ENCODE results near the gene NCR1.
"Not testable (repeated sequence)": the region's sequence is repeated elsewhere in the genome, so short reads cannot be mapped to it uniquely, and the experiment has no call there.

Gene NCR1

GRCh38 chr19:54916822-54917221 is 10.9 kb downstream of the NCR1 start:
- no peak overlapping the region for H3K27ac ChIP-seq (ENCODE audit: low read length)
- no peaks in the 10 kb centered on the region for H4K20me1 ChIP-seq (ENCODE audit: insufficient read depth, low read length)
- H3K4me2 ChIP-seq (ENCODE audit: low read length) = peak overlapping the region; percentile 27
- peaks cover 3% of the 10 kb centered on the region for H3K36me3 ChIP-seq (replicated peaks; ENCODE audit: low read depth, low read length)
- no peak overlapping the region for H3K9ac ChIP-seq (ENCODE audit: low read length)
- no peak overlapping the region for H3K4me3 ChIP-seq (ENCODE audit: low read length)
- H3K79me2 ChIP-seq (ENCODE audit: low read length) = no peaks in the 10 kb centered on the region
- H3K9me3 ChIP-seq (ENCODE audit: insufficient read depth, low read length) = no peaks in the 10 kb centered on the region
- TF ChIP-seq EZH2phosphoT487 (IDR thresholded peaks at IDR 0.05; ENCODE audit: low read depth) (no peak), CTCF (IDR thresholded peaks at IDR 0.05; ENCODE audit: low read depth, low read length) (no peak)
- no peaks in the 10 kb centered on the region for H3K27me3 ChIP-seq (ENCODE audit: low read depth, low read length)
- peaks cover 10% of the 10 kb centered on the region for H3K4me1 ChIP-seq (ENCODE audit: low read length)
- peak overlapping the region; percentile 55; the same call in 1 of the 2 replicates for H2AFZ ChIP-seq (ENCODE audit: low read depth, low read length)

- TF ChIP-seq EZH2phosphoT487 (IDR thresholded peaks at IDR 0.05; ENCODE audit: low read depth) = no peak
- no peak for TF ChIP-seq CTCF (IDR thresholded peaks at IDR 0.05; ENCODE audit: low read depth, low read length)
- no peak overlapping the region for H3K4me3 ChIP-seq (ENCODE audit: low read length)
- no peaks in the 10 kb centered on the region for H3K9me3 ChIP-seq (ENCODE audit: insufficient read depth, low read length)
- no peaks in the 10 kb centered on the region for H3K27me3 ChIP-seq (ENCODE audit: low read depth, low read length)
- no peak overlapping the region for H3K4me2 ChIP-seq (ENCODE audit: low read length)
- H3K27ac ChIP-seq (ENCODE audit: low read length) = no peak overlapping the region
- no peak overlapping the region for H2AFZ ChIP-seq (ENCODE audit: low read depth, low read length)
- no peaks in the 10 kb centered on the region for H3K79me2 ChIP-seq (ENCODE audit: low read length)
- peaks cover 3% of the 10 kb centered on the region for H3K36me3 ChIP-seq (replicated peaks; ENCODE audit: low read depth, low read length)
- no peak overlapping the region for H3K9ac ChIP-seq (ENCODE audit: low read length)
- H3K4me1 ChIP-seq (ENCODE audit: low read length) = peaks cover 10% of the 10 kb centered on the region
- no peaks in the 10 kb centered on the region for H4K20me1 ChIP-seq (ENCODE audit: insufficient read depth, low read length)
Measured at GRCh38 chr19:54918499-54918898, 12.6 kb downstream of the NCR1 start.

GRCh38 chr19:54919646-54920563 is 14.0 kb downstream of the NCR1 start:
- H4K20me1 ChIP-seq (ENCODE audit: insufficient read depth, low read length); H3K79me2 ChIP-seq (ENCODE audit: low read length); H2AFZ ChIP-seq (ENCODE audit: low read depth, low read length); H3K27ac ChIP-seq (ENCODE audit: low read length); H3K9me3 ChIP-seq (ENCODE audit: insufficient read depth, low read length); H3K36me3 ChIP-seq (replicated peaks; ENCODE audit: low read depth, low read length); H3K4me3 ChIP-seq (ENCODE audit: low read length); H3K27me3 ChIP-seq (ENCODE audit: low read depth, low read length); H3K4me2 ChIP-seq (ENCODE audit: low read length); H3K9ac ChIP-seq (ENCODE audit: low read length): not testable (repeated sequence)
- TF ChIP-seq CTCF (IDR thresholded peaks at IDR 0.05; ENCODE audit: low read depth, low read length) = peak; percentile 41
- H3K4me1 ChIP-seq (ENCODE audit: low read length) = peaks cover 10% of the 10 kb centered on the region

- Histone ChIP-seq H3K9ac (ENCODE audit: low read length) (no peak overlapping the region), H4K20me1 (ENCODE audit: insufficient read depth, low read length) (no peaks in the 10 kb centered on the region), H2AFZ (ENCODE audit: low read depth, low read length) (no peak overlapping the region), H3K27ac (ENCODE audit: low read length) (no peak overlapping the region), H3K36me3 (replicated peaks; ENCODE audit: low read depth, low read length) (peaks cover 13% of the 10 kb centered on the region), H3K4me3 (ENCODE audit: low read length) (no peak overlapping the region), H3K9me3 (ENCODE audit: insufficient read depth, low read length) (no peaks in the 10 kb centered on the region), H3K4me2 (ENCODE audit: low read length) (no peak overlapping the region), H3K4me1 (ENCODE audit: low read length) (peaks cover 10% of the 10 kb centered on the region), H3K27me3 (ENCODE audit: low read depth, low read length) (no peaks in the 10 kb centered on the region), H3K79me2 (ENCODE audit: low read length) (no peaks in the 10 kb centered on the region)
- no peak for TF ChIP-seq CTCF (IDR thresholded peaks at IDR 0.05; ENCODE audit: low read depth, low read length)
- no peak for TF ChIP-seq EZH2phosphoT487 (IDR thresholded peaks at IDR 0.05; ENCODE audit: low read depth)
Measured at GRCh38 chr19:54921082-54921481, 15.1 kb downstream of the NCR1 start.
